GM20000 (cell line): ENCODE results near the gene MT1A.

Source experiments
- DNase-seq: peaks from one replicate; pipeline ENCODE4 v3.0.0; 2012; ENCODE audit warnings: low spot score
- CTCF ChIP-seq: IDR thresholded peaks from 2 replicates; pipeline ENCODE4 v1.5.1; 2012; ENCODE audit warnings: mild to moderate bottlenecking, control low read depth; ENCODE audit errors: extremely low read depth, missing control alignments

MT1A gene

GRCh38 chr16:56610609-56611111 is 27.8 kb upstream of the MT1A start:
- no peak for TF ChIP-seq CTCF
- DNase-seq: no peak

GRCh38 chr16:56611281-56611833 is 27.1 kb upstream of the MT1A start:
- no peak for TF ChIP-seq CTCF
- no peak for DNase-seq

- no peak for DNase-seq
- no peak for TF ChIP-seq CTCF
Measured at GRCh38 chr16:56613706-56614105, 24.8 kb upstream of the MT1A start.

GRCh38 chr16:56614549-56614991 is 23.9 kb upstream of the MT1A start:
- DNase-seq: no peak
- TF ChIP-seq CTCF: no peak

GRCh38 chr16:56615353-56615752 is 23.1 kb upstream of the MT1A start:
- no peak for DNase-seq
- no peak for TF ChIP-seq CTCF

GRCh38 chr16:56616608-56617211 is 21.8 kb upstream of the MT1A start:
- TF ChIP-seq CTCF: no peak
- no peak for DNase-seq

GRCh38 chr16:56617212-56618085 is 21.0 kb upstream of the MT1A start:
- TF ChIP-seq CTCF: no peak

More at GRCh38 chr16:56617212-56618085, 21.0 kb upstream of the MT1A start:
- DNase-seq: no peak
